ENCODE data around the gene SMARCAL1.

- TF ChIP-seq CTCF (IDR thresholded peaks at IDR 0.05; ENCODE audit: poor library complexity) (no peak), EZH2phosphoT487 (IDR thresholded peaks at IDR 0.05; ENCODE audit: low read depth, severe bottlenecking, unreplicated experiment) (no peak)
These were observed 19.1 kb upstream of the SMARCAL1 start for GRCh38 chr2:216392945-216393840.

Measured in hepatocyte (in vitro differentiated cells).